Activated CD8-positive, alpha-beta memory T cell treated with anti-CD3 and anti-CD28 coated beads, Interleukin-2, amount 50 U/mL, for 48 hours (primary cell): ENCODE data around the gene HSBP1.

Experiments used
- DNase-seq: peaks from one replicate; pipeline ENCODE4 v3.0.0-alpha.2; 2020

HSBP1 gene

DNA sequence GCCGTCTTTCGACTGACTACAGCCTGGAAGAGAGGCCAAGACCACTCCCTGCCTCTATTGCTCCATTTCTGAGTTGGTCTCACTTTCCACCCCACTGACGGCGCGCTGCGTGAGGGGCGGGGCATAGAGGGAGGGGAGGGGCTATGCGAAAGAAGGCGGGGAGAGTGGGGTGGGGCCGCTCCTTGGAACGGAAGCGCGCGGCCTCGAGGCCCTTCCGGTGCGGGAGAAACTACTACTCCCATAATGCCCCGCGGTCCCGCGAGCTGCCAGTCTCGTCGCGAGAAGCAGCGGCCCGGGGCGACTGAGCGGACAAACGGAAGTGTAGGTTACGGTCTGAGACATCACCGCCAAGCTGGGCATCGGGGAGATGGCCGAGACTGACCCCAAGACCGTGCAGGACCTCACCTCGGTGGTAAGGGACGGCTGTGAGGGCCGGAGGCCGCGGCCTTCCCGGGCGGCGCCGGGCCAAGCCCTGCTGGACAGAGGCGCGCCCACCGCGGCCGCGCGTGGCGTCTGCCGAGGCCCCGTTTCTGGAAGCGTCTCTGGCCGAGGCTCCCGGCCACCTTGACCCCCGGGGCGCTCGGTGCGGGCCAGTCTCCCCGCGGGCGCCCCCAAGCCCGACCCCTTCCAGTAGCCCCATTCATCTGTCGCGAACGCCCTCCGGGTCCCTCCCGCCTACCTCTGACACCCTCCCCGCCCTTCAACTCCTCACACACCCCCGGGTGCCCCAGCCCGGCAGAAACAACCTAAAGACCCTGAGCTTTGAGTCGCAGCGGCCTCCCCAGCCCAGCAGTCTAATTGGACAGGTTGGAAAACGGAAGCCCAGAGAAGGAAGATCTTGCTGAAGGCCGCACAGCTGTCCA lies at the start of gene HSBP1:
Gene HSBP1 (plus strand): TSS at position 269 of the 863 bp plus-strand sequence. CDS start 99 bp downstream, at position 368.
- DNase-seq, result peak; percentile 96

DNA sequence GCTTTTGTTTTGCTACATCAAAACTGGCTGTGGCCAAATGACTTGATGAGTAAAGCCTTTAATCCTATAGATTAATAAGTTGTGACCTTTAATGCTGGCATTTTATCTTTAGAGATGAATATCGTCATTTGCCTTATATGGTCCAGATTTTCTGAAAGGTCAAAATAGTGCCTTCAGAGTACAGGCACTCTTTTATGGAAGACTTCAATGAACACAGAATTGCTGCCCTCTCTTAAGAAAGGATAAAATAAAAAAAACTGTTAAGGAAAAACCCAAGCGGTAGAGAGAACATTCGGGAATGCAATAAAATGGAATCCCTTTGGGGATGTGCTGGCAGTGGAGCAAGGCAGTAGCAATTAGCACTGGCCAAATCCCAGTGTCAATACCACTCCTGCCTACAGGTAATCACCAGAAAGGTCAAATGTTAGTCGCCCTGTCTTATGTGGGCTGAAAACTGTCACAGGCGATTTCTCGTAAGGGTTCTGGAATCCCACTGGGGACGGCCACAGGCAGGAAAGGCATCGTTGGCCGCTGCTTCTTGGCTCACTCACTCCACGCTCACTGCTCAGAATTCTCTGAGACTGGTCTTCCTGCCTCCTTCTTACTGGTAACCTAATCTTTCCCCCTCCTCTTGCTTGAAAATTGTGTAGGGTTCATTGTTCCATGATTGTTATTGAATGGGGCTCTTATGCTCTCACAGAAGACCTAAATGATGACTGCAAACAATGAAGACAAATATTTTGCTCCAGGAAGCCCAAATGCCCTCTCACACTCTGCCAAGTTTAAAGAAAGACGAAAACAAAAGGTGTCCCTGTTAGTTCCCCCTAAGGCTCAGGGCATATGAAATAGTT lies 45.4 kb upstream of the HSBP1 start:
- no peak for DNase-seq

DNA sequence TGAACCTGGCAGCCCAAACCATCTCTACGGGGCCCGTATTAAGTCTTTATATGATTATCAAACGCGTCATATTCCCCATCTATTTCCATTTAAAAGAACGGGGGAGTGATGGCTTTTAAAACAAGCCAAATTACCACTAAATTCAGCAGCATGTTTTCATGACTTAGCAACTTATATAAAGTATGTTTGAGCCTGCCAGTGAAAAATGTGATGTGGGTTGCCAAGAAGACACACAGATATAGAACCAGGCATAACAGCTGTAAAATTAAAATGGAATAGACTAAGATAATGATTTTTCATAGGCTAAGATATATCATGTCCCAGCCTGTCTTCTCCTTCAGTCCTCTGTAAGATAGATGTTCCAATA lies 44.8 kb upstream of the HSBP1 start:
- DNase-seq, result no peak

DNA sequence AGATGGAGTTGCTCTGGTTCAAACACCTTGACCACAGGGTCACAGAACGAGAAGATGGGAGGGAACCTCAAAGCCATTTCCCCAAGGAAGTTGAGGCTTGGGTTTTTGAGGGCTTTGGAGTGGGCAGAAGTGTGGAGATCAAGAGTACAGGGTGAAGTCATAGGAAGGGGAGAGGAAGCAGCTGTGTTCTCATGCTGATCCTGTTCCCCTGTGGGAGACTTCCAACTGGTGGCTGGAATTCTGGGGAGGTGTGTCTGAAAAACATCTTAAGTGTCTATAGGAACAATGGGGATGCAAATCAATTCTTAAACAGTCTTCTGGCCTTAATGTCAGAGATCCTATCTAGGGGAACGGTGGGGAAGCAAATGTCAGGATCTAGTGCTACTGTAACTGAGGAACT lies 38.8 kb upstream of the HSBP1 start:
- DNase-seq, result no peak

DNA sequence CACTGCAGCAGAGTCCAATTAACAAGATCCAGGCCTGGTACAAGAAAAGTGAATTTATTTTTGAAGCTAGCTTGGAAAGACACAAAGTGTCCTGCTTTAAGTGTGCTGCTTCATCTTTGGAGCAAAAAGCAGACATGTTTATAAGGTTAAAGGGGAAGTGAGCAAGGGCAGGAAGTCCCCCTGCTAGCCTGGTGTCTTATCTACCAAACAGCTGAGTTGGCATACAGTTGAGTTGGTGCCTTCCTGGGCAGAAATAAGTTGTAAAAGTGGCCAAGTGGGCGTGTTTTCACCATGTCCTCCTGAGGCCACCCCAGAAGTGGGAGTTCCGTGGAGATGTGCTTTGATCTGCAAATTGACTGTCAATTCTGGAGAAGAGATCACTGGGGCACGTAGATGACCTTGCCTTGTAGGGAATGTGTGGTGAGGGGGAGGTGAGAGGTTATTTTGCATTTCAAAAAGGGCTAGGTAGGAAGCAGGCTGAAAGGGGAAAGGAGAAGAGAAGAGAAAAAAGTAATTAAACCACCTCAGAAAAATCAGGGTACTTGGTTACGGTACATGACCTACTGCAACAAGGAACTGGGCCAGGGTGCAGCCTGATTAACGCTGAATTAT lies 38.3 kb upstream of the HSBP1 start:
- no peak for DNase-seq

DNA sequence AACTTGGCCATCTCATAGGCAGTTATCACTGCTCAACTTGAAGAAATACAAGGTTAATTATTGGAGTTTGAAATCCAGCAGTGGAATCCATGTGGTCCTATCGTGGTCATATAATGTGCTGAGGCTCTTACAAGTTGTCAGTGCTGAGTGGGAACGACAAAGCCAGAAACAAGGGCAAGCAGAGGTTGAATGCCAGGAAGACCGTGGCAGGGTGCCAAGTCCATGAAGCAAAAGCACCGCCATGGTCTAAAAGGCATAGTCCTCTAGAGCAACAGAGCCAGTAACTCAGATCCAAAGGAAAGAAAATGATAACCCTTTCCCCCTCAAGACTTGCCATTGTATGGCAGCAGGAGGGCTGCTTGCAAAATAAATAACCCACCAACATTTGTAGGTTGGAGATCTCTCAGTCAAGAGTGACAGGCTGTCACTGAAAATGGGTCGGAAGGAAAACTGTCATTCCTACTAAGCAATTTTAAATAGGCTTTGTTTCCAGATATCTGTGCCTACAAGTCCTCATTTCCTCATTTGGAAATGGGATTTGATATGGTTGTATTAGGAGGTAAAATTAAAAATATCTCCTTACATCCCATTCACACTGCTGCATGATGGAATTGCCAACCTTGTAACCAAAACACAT lies 36.4 kb upstream of the HSBP1 start:
- DNase-seq, result no peak

DNA sequence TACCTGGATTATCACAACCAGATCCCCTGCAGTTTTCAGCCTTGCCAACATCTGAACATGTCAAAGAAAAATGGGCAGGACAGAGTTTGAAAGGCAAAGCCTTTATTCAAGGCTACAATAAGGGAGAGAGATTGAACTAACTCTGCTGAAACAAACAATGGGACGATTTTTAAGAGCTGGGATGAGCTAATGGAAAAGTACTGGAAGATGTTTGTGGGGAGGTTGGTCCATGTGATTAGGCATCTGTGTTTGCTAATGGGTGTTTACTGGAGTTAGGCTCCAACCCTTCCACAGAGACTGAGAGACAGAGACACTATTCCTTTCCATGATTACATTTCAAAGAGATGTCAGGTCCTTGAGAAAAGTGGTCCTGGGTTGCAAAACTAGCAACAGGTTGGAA lies 35.0 kb upstream of the HSBP1 start:
- no peak for DNase-seq

DNA sequence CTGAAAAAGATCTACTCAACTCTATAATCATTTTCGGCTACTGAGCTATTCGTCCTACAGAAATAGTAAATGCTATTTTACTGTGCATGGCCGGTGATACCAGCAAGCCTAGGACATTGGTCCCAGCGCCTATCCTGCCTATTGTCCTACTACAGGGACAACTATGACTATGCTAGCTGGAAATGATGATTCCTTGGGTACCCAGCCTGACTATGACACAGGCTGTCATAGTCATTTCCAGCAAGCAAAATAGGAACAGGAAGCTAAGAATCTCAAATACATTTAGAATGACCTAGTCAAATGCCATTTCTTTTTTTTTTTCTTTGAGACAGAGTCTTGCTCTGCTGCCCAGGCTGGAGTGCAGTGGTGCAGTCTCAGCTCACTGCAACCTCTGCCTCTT lies 33.7 kb upstream of the HSBP1 start:
- DNase-seq, result no peak

DNA sequence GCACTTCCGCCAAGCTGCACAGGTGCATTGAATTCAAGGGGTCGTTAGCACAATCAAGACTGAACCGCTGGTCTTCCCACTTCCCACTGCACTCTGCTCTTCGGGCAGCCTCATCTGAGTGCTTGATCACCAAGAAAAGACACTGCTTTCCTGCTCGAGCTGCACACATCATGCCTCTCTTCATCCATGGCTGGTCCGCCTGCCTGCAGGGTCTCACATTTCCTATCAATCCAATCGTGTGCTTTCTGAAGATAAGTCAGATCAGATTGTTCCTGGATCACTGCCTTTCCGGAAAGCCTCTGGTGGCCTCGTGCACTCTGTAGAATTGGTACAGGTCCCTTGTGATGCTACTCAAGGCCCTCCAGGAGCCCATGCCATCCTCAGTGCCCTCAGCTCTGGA lies 30.8 kb upstream of the HSBP1 start:
- DNase-seq, result no peak

DNA sequence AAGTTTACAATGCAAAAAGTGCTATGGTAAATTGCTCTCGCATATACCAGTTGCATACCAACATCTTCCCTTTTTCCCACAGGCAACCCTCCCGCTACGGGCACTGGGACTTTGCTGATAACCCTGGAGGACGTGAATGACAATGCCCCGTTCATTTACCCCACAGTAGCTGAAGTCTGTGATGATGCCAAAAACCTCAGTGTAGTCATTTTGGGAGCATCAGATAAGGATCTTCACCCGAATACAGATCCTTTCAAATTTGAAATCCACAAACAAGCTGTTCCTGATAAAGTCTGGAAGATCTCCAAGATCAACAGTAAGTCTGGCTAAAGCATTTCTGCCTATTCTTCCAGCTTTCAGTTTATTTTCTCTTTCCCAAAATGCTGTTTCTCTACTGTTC lies 27.9 kb upstream of the HSBP1 start:
- no peak for DNase-seq

DNA sequence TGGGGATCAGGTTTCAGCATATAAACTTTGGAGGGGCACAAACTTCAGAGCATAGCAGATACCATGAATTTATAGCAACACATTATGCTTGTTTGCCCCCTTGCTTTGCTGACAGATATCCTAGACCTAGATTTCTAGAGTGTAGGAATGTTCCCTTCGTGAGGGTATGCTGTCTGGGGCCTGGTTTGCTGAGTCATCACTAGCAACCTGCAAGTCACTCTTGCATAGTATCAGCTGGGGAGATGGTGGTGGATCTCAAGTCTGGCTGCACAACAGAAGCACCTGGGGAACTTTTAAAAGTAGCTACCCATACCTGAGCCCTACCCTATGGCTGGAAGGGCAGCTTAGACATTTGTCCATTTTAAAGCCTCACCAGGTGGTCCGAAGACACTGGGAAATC lies 22.3 kb upstream of the HSBP1 start:
- DNase-seq, result no peak

DNA sequence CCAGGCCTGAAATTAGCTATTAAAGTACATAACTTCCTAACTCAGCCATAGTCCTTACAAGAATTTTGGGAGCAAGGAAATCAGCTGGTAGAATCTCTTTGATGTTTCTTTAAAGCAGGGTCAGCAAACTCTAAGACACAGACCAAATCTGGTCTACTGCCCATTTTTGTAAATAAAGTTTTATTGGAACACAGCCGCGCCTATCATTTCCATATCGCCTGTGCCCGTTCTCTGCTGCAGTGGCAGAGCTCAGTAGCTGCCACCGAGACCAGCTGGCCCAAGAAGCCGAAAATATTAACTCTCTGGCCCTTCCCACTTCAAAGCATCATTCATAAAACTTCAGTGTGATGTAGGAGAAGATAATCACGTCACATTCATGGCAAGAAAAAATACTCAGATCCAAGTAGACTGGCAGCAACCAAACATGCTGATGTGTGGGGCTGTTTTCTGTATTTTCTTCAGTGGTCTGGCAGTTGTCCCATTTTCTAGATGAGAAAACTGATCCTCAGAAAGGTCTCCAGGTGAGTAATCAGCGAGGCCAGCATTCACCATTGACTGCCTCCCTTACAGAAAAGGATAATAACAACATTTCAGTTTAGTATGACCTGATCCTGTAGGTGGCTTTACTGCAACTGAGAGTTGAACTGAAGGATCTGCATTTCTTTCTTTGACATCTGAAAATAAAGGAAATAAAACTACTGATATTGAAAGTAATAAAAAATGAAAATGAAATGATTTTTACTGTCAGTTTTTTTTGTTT lies 18.0 kb upstream of the HSBP1 start:
- no peak for DNase-seq

DNA sequence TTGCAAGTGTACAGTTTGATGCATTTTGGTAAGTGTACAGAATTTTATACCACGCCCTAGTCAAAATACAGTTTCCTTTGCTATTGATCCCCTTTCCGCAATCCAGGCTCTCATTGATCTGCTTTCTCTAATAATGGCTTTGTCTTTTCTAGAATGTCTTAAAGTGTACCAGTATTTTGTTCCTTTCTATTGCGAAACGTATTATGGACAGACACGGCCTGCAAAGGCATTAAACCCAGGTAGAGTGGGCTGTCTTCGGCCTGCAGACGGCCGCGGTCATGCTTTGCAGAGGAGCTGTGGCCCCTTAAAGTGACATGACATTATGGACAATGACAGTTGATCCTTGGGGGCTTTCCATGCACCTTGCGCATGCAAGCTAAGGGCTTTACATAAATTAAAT lies 15.9 kb upstream of the HSBP1 start:
- no peak for DNase-seq

DNA sequence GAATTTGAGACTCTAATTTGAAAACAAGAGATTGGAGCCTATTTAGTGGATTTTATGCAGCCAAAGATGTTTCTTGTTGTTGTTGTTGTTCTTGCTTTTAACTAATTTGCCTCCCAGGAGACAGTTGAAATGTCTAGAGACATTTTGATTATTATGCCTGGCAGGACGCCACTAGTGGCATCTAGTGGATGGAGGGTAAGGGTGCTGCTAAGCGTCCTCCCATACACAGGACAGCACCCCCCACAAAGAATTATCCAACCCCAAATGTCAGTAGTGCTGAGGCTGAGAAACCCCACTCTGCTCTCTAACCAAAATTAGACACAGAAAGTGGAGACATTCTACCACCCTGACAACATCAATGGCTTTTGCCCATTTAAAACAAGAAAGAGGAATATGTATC lies 15.4 kb upstream of the HSBP1 start:
- no peak for DNase-seq

DNA sequence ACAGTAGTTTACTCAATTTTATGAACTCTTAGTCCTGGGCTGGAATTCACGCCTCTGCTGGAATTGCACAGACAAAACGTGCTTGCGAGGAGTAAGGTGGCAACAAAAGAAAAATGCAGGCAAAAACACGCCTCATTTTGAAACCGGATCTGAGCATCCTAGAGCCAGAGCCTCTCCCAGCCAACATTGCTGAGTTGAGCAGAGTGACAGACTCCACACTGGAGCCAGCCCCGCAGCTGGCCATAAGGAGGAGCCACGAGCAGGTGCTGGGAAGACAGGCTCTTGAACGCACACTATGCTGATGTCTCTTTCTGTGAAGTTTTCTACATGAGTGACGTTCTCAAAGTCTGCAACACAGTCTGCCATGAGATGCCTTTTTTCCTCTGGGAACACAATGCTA lies 14.6 kb upstream of the HSBP1 start:
- no peak for DNase-seq

DNA sequence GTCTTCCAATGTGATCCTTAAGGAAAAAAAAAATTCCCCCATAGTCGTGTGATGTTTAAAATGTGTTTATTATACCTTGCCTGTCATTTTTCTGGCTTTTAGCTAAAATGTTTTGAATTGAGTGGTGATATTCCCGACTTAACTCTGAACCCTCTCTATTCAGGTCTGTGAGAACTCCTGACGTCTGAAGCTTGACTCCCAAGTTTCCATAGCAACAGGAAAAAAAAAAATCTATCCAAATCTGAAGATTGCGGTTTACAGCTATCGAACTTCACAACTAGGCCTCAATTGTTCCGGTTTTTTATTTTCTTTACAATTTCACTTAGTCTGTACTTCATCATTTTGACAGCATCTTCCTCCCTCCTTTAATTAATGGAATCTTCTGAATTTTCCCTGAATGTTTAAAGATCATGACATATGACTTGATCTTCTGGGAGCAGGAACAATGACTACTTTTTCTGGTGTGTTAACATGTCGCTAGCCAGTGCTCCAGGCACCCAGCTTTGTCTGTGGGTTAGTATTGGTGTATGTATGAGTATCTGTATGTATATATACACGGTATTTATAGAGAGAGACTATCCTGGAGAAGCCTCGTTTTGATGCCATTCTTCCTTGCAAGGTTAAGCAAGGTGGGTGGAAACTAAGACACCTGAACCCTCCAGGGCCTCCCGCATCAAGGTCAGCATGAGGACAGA lies 12.8 kb upstream of the HSBP1 start:
- DNase-seq, result no peak

DNA sequence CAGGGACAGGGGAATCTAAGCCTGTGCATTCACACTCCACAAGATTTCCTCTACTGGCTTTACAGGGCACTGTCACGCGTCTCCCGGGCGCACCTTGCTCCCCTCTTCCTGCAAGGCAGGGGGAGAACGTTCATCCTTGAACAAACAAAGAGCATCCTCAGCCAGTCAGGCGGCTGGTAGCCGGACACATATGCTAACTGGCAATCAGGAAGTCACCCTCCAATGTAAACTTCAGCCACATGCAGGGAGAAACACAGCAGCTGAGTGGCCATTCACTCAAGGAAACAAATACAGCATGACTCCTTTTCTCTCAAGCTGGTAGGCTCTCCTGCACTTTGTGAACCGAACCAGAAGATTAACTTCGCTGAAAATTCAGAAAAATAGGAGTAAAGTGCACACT lies 10.8 kb upstream of the HSBP1 start:
- no peak for DNase-seq

DNA sequence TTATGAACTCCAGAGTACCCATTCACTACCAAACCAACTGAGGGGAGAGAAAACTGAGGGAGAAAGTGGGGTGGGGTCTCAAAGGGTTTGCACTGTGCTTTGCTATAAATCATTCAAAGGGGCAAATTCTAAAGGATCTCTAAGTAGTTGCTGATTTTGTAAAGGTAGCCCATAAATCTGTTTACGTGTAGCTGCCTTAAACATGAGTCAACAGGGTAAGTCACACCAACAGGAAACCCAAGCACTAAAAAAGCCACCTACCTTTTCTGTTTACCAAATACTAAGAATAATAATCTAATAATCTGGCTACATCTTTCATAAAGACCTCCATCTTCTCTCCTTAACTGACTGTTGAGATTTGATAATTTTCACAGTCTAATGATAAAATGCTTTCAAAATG lies 8.4 kb upstream of the HSBP1 start:
- DNase-seq, result no peak

DNA sequence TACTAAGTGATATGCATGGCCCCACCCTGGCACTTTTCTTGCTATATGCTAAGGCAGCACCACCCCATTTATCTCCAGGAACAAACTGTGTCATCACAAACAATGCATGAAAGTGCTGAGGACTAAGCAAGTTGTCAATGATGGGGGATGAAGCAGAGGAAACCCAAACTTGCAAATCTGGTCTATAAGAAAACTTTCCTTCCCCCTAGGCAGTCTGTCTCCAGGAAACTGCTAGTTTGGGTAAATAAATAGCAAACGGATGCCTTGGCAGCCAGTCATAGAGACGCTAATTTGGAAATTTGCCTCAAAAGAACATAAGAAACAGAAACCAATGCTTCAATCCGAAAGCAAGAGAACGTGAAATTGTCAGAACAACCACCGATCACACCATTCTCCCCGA lies 5.6 kb upstream of the HSBP1 start:
- DNase-seq, result no peak

DNA sequence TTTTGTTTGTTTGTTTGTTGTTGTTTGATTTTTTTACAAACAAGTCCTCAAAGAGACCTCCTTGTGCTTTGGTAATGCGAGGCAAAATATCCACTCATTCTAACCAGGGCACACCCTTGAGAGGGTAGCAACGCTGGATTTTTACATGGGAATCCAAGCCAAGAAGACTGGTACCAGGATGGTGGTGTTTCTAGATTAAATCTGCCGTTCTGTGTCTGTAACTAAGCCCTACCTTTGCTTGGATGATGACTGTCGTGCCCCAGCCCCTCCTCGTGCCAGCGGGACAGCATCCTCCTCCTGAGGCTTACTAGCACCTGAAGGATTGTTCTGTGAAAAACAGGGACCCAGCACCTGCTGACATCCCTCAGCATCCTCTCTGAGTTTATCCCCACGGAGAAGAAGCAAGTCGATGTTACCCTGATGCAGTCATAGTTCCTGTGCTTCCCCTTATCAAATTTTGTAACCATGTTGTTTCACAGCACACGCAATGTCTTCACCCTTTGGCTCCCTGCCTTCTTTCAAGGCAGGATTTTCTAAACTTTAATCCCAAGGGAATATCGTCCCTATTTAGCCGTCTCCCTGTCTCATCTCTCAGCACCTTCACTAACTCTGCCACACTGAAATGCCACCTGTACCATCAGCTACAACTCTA lies 5.1 kb upstream of the HSBP1 start:
- DNase-seq, result no peak

DNA sequence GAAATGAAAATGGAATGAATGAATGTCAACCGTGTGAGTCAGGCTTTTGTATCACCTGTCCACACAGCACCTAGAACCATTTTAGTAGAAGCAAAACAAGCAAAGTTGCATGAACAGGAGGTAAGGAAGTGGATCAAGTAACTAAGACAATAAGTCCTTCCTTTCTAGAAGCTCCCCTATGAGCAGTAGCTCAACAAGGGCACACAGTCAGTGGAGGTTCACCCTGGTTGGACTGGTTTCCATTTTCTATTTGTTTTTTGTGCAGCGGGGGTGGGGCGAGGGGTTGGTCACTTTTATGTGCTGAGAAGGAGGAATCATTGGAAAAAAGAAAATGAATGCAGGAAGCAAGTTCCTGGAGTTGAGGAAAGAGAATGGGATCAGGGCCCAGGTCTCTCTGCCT lies 4.0 kb upstream of the HSBP1 start:
- no peak for DNase-seq
